Mesenchymal stem cell (in vitro differentiated cells and primary cell): Measurements from ENCODE around the gene GPC3.

Experiments used
- DNase-seq: peaks from one replicate; pipeline ENCODE4 v3.0.0-alpha.2; 2013
- H2AFZ ChIP-seq: one replicate; pipeline ENCODE4 v1.6.1; 2013; ENCODE audit warnings: low read depth, mild to moderate bottlenecking, control low read depth, inconsistent platforms, low read length, moderate library complexity
- H2AK5ac ChIP-seq: 2 replicates; pipeline ENCODE4 v1.6.1; 2013; ENCODE audit warnings: low read length, moderate library complexity, mild to moderate bottlenecking, inconsistent platforms; ENCODE audit not compliant: severe bottlenecking
- H2BK120ac ChIP-seq: one replicate; pipeline ENCODE4 v1.6.1; 2013; ENCODE audit warnings: low read depth, mild to moderate bottlenecking, inconsistent platforms, low read length, moderate library complexity
- H2BK12ac ChIP-seq, 2 experiments: one replicate each; pipeline ENCODE4 v1.6.1; 2013; ENCODE audit warnings: inconsistent platforms in 2 of 2, low read length in 2 of 2, mild to moderate bottlenecking in 2 of 2, moderate library complexity in 2 of 2, control low read depth in 1 of 2
- H2BK15ac ChIP-seq: one replicate; pipeline ENCODE4 v1.6.1; 2013; ENCODE audit warnings: mild to moderate bottlenecking, low read depth, inconsistent platforms; ENCODE audit not compliant: poor library complexity, severe bottlenecking
- H2BK5ac ChIP-seq: 2 replicates; pipeline ENCODE4 v1.6.1; 2013; ENCODE audit warnings: low read depth, mild to moderate bottlenecking, low read length, control low read depth, inconsistent platforms; ENCODE audit not compliant: poor library complexity, severe bottlenecking
- H3K14ac ChIP-seq, 2 experiments: one replicate each; pipeline ENCODE4 v1.6.1; 2013; ENCODE audit warnings: inconsistent platforms in 2 of 2, low read length in 2 of 2, control low read depth in 1 of 2, mild to moderate bottlenecking in 1 of 2, moderate library complexity in 1 of 2
- H3K18ac ChIP-seq, 2 experiments: one replicate each; pipeline ENCODE4 v1.6.1; 2013; ENCODE audit warnings: inconsistent platforms in 2 of 2, low read length in 2 of 2, control low read depth in 1 of 2, low read depth in 1 of 2, mild to moderate bottlenecking in 1 of 2
- H3K23ac ChIP-seq, 2 experiments: one replicate each; pipeline ENCODE4 v1.6.1; 2013; ENCODE audit warnings: inconsistent platforms in 2 of 2, low read length in 2 of 2, mild to moderate bottlenecking in 2 of 2, moderate library complexity in 2 of 2, control low read depth in 1 of 2
- H3K27ac ChIP-seq: 2 replicates; pipeline ENCODE4 v1.5.1; 2013; ENCODE audit warnings: mild to moderate bottlenecking, moderate library complexity, low read length, control low read depth, inconsistent platforms; ENCODE audit not compliant: poor library complexity, severe bottlenecking
- H3K27me3 ChIP-seq, 2 experiments: 2 replicates each; pipeline versions ENCODE4 v1.6.1 to v1.7.0; 2013; ENCODE audit warnings: low read length in 2 of 2, mild to moderate bottlenecking in 2 of 2, moderate library complexity in 2 of 2, control low read depth in 1 of 2, inconsistent platforms in 1 of 2; ENCODE audit not compliant: control insufficient read depth in 1 of 2, insufficient read depth in 1 of 2
- H3K36me3 ChIP-seq, 2 experiments: 2 replicates each; pipeline versions ENCODE4 v1.6.1 to v1.7.0; 2013; ENCODE audit warnings: low read length in 2 of 2, control low read depth in 1 of 2, inconsistent platforms in 1 of 2, low read depth in 1 of 2, mild to moderate bottlenecking in 1 of 2; ENCODE audit not compliant: insufficient read depth in 2 of 2, control insufficient read depth in 1 of 2
- H3K4ac ChIP-seq, 2 experiments: one replicate each; pipeline ENCODE4 v1.6.1; 2013; ENCODE audit warnings: inconsistent platforms in 2 of 2, low read length in 2 of 2, mild to moderate bottlenecking in 2 of 2, moderate library complexity in 2 of 2, control low read depth in 1 of 2, low read depth in 1 of 2
- H3K4me1 ChIP-seq: 2 replicates; pipeline ENCODE4 v1.6.1; 2013; ENCODE audit warnings: low read depth, low read length, control low read depth; ENCODE audit not compliant: control insufficient read depth, insufficient read depth
- H3K4me2 ChIP-seq: 2 replicates; pipeline ENCODE4 v1.6.1; 2013; ENCODE audit warnings: low read length, mild to moderate bottlenecking, inconsistent platforms; ENCODE audit not compliant: poor library complexity, severe bottlenecking
- H3K4me3 ChIP-seq, 2 experiments: 2 replicates each; pipeline versions ENCODE4 v1.5.1 to v1.7.0; 2013; ENCODE audit warnings: low read length in 2 of 2, mild to moderate bottlenecking in 2 of 2, control low read depth in 1 of 2, low read depth in 1 of 2; ENCODE audit not compliant: insufficient read depth in 1 of 2
- H3K79me1 ChIP-seq: replicated peaks from 2 replicates; pipeline ENCODE4 v1.6.1; 2013; ENCODE audit warnings: mild to moderate bottlenecking, control low read depth, low read length, inconsistent platforms; ENCODE audit not compliant: poor library complexity, severe bottlenecking
- H3K9ac ChIP-seq: 2 replicates; pipeline ENCODE4 v1.7.0; 2013; ENCODE audit warnings: mild to moderate bottlenecking, low read length, moderate library complexity
- H3K9me3 ChIP-seq: 2 replicates; pipeline ENCODE4 v1.7.0; 2013; ENCODE audit warnings: mild to moderate bottlenecking, low read length; ENCODE audit not compliant: control insufficient read depth
- H4K8ac ChIP-seq: one replicate; pipeline ENCODE4 v1.6.1; 2013; ENCODE audit warnings: inconsistent platforms, mild to moderate bottlenecking, low read length, moderate library complexity
- H4K91ac ChIP-seq: one replicate; pipeline ENCODE4 v1.6.1; 2013; ENCODE audit warnings: mild to moderate bottlenecking, low read length, inconsistent platforms
- WGBS: methylation state at CpG from one replicate; pipeline ENCODE4 v1.1.7; 2013; ENCODE audit warnings: mixed read lengths; 5-methylcytosine and 5-hydroxymethylcytosine counted together

GPC3 gene

GRCh38 chrX:133789829-133790228 lies 195.6 kb downstream of the GPC3 start:
- Histone ChIP-seq H3K18ac (no peak overlapping the region), H3K36me3 (no peaks in the 10 kb centered on the region), H2AFZ (no peak overlapping the region), H3K4ac (no peak overlapping the region), H3K79me1 (no peaks in the 10 kb centered on the region), H2BK15ac (no peak overlapping the region), H3K4me3 (no peak overlapping the region), H3K4me1 (no peaks in the 10 kb centered on the region), H3K27me3 (peaks cover 0 to 17% of the 10 kb centered on the region in 2 experiments), H2BK12ac (no peak overlapping the region), H3K14ac (no peak overlapping the region), H4K91ac (no peak overlapping the region), H2BK5ac (no peak overlapping the region), H2BK120ac (no peak overlapping the region), H2AK5ac (no peak overlapping the region), H3K9me3 (no peaks in the 10 kb centered on the region), H4K8ac (no peak overlapping the region), H3K4me2 (no peak overlapping the region), H3K27ac (no peak overlapping the region), H3K23ac (no peak overlapping the region), H3K9ac (no peak overlapping the region)
- DNase-seq: no peak
- WGBS: 80% methylated on average over 1 of the region's 3 CpGs

GRCh38 chrX:133786382-133786781 lies 199.0 kb downstream of the GPC3 start:
- Histone ChIP-seq H3K4me2 (no peak overlapping the region), H3K27ac (no peak overlapping the region), H4K8ac (no peak overlapping the region), H3K4me1 (no peaks in the 10 kb centered on the region), H2AFZ (no peak overlapping the region), H3K18ac (no peak overlapping the region), H3K4me3 (no peak overlapping the region), H3K36me3 (no peaks in the 10 kb centered on the region), H3K14ac (no peak overlapping the region), H3K79me1 (no peaks in the 10 kb centered on the region), H3K9ac (no peak overlapping the region), H3K9me3 (no peaks in the 10 kb centered on the region), H2BK15ac (no peak overlapping the region), H2BK120ac (no peak overlapping the region), H3K23ac (no peak overlapping the region), H4K91ac (no peak overlapping the region), H2BK12ac (no peak overlapping the region), H2BK5ac (no peak overlapping the region), H3K27me3 (peaks cover 0 to 24% of the 10 kb centered on the region in 2 experiments), H3K4ac (no peak overlapping the region), H2AK5ac (no peak overlapping the region)
- no peak for DNase-seq
- 95% methylated on average over 7 of the region's 8 CpGs for WGBS

DNA sequence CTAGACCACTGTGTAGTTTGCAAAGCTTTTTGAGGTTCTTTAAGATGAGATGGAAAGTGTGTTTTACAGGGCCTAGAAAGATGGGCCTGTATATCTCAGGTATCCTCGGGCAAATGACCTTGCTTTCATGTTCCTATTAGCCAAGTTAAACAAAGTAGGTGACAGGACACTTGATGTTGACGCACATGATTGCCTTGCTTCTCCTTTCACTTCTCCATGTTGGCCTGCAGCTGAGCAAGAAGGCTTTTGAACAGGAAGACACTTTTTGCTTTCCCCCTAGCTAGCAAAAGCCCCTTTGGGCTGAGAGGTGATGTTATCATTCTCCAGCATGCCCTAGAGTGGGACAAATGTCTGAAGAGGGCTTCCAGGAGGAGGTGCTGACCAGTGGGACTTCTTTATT lies 202.1 kb downstream of the GPC3 start:
- DNase-seq: no peak
- peaks cover 0 to 13% of the 10 kb centered on the region in 2 experiments for H3K27me3 ChIP-seq
- H4K8ac ChIP-seq: no peak overlapping the region
- no peak overlapping the region for H2BK120ac ChIP-seq
- no peak overlapping the region for H3K4me3 ChIP-seq
- no peaks in the 10 kb centered on the region for H3K9me3 ChIP-seq
- H2BK5ac ChIP-seq: no peak overlapping the region
- 97% methylated on average over 2 of the region's 2 CpGs for WGBS
- H3K18ac ChIP-seq: no peak overlapping the region
- H2AK5ac ChIP-seq: no peak overlapping the region
- H3K4me2 ChIP-seq: no peak overlapping the region
- no peak overlapping the region for H3K27ac ChIP-seq
- H3K79me1 ChIP-seq: no peaks in the 10 kb centered on the region
- H3K36me3 ChIP-seq: no peaks in the 10 kb centered on the region
- H2BK12ac ChIP-seq: no peak overlapping the region
- H3K23ac ChIP-seq: no peak overlapping the region
- no peak overlapping the region for H2AFZ ChIP-seq
- no peak overlapping the region for H4K91ac ChIP-seq
- no peak overlapping the region for H3K9ac ChIP-seq
- no peak overlapping the region for H3K14ac ChIP-seq
- no peak overlapping the region for H2BK15ac ChIP-seq
- H3K4me1 ChIP-seq: no peaks in the 10 kb centered on the region
- H3K4ac ChIP-seq: no peak overlapping the region

GRCh38 chrX:133781174-133781573 lies 204.2 kb downstream of the GPC3 start:
- no peaks in the 10 kb centered on the region for H3K4me1 ChIP-seq
- H3K9ac ChIP-seq: no peak overlapping the region
- no peak overlapping the region for H3K23ac ChIP-seq
- H3K79me1 ChIP-seq: no peaks in the 10 kb centered on the region
- H2BK120ac ChIP-seq: no peak overlapping the region
- no peak overlapping the region for H2AK5ac ChIP-seq
- no peak overlapping the region for H4K8ac ChIP-seq
- no peak overlapping the region for H3K4me3 ChIP-seq
- H2BK12ac ChIP-seq: no peak overlapping the region
- no peak overlapping the region for H2BK15ac ChIP-seq
- WGBS: 44% methylated on average over 1 of the region's 1 CpG
- no peak overlapping the region for H4K91ac ChIP-seq
- peaks cover 0 to 13% of the 10 kb centered on the region in 2 experiments for H3K27me3 ChIP-seq
- no peaks in the 10 kb centered on the region for H3K9me3 ChIP-seq
- no peak overlapping the region for H3K14ac ChIP-seq
- no peak overlapping the region for H3K4me2 ChIP-seq
- peak; percentile 9 for DNase-seq
- H2AFZ ChIP-seq: no peak overlapping the region
- no peak overlapping the region for H3K4ac ChIP-seq
- no peaks in the 10 kb centered on the region for H3K36me3 ChIP-seq
- no peak overlapping the region for H2BK5ac ChIP-seq
- no peak overlapping the region for H3K18ac ChIP-seq
- no peak overlapping the region for H3K27ac ChIP-seq
